GM19467 (cell line): ENCODE measurements around the gene ZNF76.
"Not testable (repeated sequence)": the region's sequence is repeated elsewhere in the genome, so short reads cannot be mapped to it uniquely, and the experiment has no call there.

Experiments
- ATAC-seq: cut with Tn5 transposase; IDR thresholded peaks from one replicate; pipeline ENCODE4 v1.9.1; 2021; ENCODE audit warnings: mild to moderate bottlenecking, moderate library complexity; ENCODE audit not compliant: unreplicated experiment

Gene ZNF76

DNA sequence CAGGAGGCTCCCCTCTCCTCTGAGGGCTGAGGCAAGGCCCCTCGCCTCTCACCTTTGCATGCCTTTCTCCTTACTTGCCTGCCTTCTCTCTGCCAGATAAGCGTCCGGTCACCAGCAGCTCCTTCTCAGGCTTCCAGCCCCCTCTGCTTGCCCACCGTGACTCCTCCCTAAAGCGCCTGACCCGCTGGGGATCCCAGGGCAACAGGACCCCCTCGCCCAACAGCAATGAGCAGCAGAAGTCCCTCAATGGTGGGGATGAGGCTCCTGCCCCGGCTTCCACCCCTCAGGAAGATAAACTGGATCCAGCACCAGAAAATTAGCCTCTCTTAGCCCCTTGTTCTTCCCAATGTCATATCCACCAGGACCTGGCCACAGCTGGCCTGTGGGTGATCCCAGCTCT is 61.6 kb downstream of the ZNF76 start:
- ATAC-seq = no peak

GRCh38 chr6:35327349-35328027 is 68.0 kb downstream of the ZNF76 start:
- ATAC-seq = no peak

- ATAC-seq = no peak
Observed at GRCh38 chr6:35328108-35328723, 68.7 kb downstream of the ZNF76 start.

DNA sequence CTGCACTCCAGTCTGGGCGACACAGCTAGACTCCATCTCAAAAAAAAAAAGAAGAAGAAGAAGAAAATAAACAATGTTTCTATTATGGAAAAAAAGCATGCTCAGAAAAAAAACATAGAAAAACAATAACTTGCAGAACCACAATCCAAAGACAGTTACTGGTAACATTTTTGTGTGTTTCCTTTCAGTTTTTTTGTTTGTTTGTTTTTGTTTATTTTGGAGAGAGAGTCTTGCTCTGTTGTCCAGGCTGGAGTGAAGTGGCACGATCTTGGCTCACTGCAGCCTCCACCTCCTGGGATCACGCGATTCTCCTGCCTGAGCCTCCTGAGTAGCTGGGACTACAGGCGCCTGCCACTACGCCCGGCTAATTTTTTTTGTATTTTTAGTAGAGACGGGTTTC is 69.4 kb downstream of the ZNF76 start:
- ATAC-seq = not testable (repeated sequence)

GRCh38 chr6:35330541-35331119 is 71.1 kb downstream of the ZNF76 start:
- ATAC-seq = no peak

- not testable (repeated sequence) for ATAC-seq
Observed at GRCh38 chr6:35332074-35332887, 72.7 kb downstream of the ZNF76 start.

- no peak for ATAC-seq
Observed at GRCh38 chr6:35341557-35341956, 82.0 kb downstream of the ZNF76 start.

DNA sequence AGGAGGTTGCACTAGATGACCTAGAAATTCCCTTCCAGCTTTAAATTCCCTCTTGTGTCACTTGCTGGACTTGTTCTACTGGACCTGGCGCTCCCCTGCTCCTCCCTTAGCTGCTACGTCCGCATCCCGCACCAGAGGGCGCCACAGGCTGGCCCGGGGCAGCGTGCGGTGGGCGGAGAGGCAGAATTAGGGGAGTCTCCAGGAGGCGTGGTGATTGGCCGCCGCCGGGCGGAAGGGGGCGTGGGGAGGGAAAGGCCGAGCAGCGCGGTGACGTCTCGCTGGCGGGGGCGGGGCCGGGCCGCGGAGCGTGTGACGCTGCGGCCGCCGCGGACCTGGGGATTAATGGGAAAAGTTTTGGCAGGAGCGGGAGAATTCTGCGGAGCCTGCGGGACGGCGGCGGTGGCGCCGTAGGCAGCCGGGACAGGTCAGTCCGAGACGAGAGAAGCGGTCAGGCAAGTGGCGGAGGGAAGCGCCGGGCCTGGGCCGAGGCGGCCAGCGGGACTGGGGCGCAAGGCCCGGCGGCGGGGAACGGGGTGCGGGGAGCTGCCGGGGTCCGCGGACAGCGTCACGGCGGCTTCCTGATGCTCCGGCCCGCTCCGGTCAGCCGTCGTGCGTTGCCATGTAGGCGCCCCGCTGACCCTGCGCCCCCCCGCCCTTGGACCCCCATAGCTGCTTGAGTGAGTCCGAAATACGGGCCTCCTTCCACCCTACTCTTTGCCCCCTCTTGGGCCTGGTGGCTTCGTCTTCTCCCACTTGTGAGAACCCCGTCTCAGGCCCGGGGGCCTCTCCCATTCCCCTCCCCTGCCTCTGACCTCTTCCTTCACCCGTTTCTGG is 82.9 kb downstream of the ZNF76 start, which contains the start of gene PPARD:
PPARD (plus strand) TSS at position 301 of the 834 bp plus-strand sequence. CDS start 68,530 bp downstream, outside the sequence.
- ATAC-seq = peak; percentile 97

- ATAC-seq = no peak
Observed at GRCh38 chr6:35343092-35343834, 83.7 kb downstream of the ZNF76 start.

DNA sequence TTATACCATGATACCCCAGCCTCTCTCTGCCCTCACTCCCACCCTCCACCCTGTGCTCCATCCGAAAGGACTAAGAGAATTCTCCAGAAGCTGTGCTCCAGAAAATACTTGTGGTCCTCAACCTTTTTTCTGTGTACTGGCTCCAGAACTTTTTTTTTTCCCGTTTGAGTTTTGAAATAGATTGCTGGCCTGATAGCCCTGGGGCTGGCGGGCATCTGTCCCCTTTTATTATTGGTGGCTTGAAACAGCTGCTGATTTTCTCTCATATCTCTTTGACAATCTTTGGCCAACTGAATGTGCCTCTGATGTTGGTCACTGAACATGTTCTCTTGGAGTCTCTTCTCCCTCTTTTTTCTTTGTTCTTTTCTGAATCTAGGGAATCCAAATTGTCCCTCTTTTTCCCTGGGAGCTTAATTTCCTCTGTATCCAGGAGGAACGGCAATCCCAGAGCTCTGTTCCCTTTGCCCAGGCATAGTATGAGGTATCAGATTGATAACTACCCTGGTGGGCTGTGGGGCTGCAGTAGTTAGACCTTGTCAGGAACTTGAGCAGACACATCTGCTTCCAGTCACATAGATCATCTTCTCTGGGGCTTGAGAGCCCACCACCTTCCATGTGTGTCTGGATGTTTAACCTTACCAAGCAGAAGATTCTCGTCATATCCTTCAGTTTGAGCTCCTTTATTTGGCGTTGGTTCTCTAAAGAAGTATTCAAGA is 84.5 kb downstream of the ZNF76 start:
- no peak for ATAC-seq
